HG03097 (cell line): ENCODE data around the gene INTS7.

Experiments used
- ATAC-seq: cut with Tn5 transposase; IDR thresholded peaks from one replicate; pipeline ENCODE4 v1.9.1; 2021; ENCODE audit not compliant: unreplicated experiment, low FRiP score

The INTS7 gene, protein sequence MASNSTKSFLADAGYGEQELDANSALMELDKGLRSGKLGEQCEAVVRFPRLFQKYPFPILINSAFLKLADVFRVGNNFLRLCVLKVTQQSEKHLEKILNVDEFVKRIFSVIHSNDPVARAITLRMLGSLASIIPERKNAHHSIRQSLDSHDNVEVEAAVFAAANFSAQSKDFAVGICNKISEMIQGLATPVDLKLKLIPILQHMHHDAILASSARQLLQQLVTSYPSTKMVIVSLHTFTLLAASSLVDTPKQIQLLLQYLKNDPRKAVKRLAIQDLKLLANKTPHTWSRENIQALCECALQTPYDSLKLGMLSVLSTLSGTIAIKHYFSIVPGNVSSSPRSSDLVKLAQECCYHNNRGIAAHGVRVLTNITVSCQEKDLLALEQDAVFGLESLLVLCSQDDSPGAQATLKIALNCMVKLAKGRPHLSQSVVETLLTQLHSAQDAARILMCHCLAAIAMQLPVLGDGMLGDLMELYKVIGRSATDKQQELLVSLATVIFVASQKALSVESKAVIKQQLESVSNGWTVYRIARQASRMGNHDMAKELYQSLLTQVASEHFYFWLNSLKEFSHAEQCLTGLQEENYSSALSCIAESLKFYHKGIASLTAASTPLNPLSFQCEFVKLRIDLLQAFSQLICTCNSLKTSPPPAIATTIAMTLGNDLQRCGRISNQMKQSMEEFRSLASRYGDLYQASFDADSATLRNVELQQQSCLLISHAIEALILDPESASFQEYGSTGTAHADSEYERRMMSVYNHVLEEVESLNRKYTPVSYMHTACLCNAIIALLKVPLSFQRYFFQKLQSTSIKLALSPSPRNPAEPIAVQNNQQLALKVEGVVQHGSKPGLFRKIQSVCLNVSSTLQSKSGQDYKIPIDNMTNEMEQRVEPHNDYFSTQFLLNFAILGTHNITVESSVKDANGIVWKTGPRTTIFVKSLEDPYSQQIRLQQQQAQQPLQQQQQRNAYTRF

DNA sequence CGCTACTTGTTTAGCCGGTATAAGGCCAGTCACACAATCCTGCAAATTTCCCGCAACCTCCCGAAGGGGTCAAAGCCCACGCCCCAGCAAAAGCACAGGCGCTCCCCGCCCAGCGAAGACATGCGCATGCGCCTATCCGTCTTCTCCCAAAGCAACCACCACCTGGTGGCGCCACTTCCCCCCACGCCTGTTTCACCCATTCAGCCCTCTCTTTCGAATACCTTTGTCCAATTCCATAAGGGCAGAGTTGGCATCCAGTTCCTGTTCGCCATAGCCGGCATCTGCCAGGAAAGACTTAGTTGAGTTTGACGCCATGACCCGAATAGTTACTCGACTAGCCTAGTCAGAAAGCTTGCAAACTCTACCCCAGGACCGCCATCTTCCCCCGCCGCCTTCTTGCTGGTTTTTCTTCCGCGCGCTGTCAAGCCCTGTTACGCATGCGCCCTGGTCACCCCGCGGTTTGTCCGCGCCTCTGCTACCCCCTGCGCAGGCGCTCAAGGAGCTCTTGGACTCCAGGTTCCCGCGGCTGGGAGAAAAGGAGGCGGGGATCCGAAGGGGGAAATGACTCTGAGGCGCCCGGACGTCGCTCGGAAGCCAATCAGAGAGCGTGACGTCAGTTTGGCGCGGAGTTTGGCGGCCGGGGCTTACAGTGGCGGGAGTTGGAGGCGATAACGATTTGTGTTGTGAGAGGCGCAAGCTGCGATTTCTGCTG is at the start of gene INTS7, which contains the start of gene DTL:
INTS7 (minus strand) TSS at position 435 of the 712 bp plus-strand sequence; CDS start at position 315, 120 bp downstream.
DTL (plus strand) TSS at position 626 of the 712 bp plus-strand sequence. CDS start 143 bp downstream, outside the sequence.
- peak; percentile 75 for ATAC-seq

DNA sequence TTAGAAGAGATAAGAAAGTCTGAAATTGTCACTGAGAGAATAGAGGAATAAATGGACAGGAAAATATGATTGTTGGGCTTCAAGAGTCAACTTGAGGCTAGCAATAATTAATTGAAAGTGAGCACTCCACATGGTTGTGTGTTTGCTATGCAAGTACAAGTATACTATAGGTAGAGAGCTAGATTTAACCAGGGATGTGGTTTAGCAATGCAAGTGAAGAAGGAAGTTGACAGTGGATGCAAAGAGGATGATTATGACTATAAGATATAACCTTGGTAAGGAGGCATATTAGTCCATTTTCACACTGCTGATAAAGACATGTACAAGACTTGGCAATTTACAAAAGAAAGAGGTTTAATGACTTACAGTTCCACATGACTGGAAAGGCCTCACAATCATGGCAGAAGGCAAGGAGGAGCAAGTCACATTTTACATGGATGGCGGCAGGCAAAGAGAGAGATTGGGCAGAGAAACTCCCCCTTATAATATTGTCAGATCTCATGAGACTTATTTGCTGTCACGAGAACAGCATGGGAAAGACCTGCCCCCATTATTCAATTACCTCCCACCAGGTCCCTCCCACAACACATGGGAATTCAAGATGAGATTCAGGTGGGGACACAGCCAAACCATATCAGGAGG is 47.5 kb upstream of the INTS7 start:
- ATAC-seq, result no peak

DNA sequence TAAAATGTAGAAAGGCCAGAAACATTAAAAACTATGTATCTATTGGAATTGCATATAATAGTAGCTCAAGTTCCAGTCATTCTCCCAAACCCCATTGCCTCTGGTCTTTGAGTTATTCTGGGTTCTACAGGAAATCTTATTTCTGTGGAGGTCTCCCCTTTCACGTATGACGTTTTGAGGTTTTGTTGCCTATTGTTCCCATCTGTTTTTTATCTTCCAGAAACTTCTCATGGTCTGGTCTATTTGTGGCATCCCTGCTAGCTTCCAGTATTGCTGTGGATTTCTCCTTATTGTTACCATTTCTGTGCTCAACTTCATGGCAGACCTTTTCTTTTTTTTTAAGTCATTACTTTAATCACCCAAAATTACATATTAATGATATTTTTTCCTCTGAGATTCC is 43.5 kb upstream of the INTS7 start:
- no peak for ATAC-seq

DNA sequence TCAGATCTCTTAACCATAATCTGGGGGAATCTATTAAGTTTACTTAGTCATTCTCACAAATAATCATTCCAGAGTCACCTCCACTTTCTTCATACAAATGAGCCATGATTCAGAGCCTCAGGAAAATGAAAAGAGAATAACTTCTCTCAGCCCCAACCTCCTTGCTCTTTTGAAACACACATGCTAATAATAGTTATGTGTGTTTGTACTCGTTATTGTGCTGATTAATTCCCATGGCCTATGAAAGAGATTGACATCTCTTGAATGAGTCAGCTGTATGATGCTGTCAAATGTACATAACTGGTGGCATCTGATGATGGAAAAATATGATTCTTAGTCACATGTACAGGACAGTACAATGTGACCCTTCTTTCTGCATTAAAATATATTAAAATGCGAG is 41.7 kb upstream of the INTS7 start:
- ATAC-seq, result no peak

DNA sequence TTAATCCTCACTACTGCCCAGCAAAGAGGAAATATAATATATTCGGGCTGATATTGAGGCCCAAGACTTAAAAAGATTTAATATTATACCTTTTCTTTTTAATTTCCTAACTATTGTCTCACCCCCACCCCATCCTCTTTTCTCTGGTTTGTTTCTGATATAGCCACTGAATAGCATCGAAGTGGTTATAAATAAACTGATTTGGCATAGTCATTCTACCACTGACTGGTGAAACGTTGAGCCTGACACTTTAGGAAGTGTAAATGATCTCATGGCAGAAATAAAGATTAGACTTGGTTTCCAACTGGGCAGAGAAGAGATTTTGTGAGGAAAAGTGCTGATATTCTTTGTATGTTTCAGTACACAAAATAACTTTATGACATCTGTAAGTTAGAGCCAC is 39.5 kb upstream of the INTS7 start:
- ATAC-seq, result no peak

DNA sequence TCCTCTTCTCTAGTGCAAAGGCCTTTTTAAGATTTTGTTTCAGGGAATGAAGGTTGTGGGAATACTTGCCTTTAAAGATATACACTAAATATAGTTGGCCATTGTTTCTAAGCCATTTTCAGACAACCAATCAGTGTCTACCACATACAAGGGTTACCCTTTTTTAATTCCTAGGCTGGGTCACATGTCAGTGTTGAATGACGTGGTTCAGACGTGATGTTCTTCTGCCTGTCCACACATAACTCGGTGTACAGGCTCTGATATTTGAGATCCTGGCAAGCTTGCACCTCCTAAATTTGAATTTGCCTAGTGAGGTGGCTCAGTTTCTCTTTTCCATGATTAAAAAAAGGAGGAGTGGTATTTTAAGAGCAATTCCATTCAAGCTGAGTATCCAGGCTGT is 39.0 kb upstream of the INTS7 start:
- ATAC-seq, result no peak

DNA sequence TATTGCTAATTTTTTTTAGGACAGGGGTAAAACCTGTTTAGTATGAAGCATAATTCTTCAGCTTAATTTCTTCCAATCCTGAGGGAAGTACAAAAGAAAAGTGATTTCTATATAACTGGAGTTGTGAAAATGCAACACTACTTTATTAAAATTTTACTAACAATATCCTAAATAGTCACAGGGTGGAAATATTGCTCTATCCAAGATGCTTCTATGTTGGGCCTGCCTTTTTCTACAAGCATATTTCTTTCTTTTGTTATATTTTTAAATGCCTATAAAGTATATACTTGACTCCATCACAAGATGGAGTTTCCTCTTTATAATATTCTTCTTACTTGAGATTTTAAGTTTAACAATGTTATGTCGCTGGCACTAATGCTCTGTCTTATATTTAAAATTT is 38.1 kb upstream of the INTS7 start:
- no peak for ATAC-seq

DNA sequence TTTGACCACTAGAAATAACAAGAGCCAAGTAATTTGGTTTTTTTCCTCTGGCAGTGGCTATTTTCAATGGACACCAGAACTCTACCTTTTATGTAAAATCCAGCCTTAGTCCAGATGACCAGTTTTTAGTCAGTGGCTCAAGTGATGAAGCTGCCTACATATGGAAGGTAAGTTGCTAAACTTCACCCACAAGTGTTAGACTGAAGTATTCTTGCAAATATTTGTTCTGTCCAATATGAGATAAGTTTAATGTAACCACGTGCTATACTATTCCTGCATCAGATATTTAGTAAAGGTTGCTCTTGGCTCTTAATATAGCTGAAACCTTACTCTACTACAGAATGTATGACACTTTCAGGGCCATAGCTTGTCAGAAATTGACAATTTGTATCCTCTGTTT is 36.7 kb upstream of the INTS7 start:
- ATAC-seq, result no peak

DNA sequence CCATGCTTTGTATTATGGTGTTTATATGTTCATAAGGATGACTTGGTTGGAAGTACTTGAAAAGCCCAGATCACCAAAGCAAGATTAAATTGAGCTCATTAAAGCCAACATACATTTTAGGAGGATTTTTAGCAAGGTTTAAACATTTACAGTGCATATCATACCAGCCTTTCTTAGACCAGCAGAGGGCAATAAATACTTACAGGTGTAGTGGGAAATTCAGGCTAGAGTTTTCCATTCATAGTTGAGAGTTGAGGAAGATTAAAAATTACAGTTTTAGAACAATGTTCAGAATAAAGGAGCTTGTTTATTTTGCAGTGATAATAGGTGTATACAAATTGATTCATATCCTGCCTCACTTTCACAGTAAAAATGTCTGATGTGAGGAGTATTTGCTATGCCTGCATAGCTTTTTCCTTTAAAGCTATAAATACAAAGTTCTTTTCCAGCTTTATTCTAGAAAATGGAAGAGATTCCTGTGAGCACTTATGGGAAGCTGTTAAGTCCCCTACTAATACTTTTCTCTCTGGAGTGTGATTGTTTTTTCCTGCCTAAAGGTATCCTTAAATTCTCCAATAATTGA is 35.5 kb upstream of the INTS7 start:
- ATAC-seq, result no peak

DNA sequence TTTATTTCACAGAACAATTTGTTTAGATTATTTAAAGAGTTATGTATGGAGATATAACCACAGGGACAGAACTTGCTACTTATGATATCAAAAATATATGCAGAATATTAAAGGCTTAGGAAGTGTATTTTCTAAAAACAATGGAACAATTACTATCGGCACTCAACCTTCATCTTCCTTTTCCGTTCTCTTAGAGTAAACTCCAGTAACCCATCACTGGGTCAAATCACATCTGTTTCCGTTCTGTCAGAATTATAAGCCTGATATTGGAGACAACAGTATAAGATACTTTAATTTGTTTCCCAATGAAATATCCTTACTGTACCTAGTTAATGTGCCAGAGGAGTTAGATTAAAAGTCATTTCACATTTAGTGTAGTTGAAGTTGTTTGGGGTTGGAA is 32.4 kb upstream of the INTS7 start:
- ATAC-seq, result no peak

DNA sequence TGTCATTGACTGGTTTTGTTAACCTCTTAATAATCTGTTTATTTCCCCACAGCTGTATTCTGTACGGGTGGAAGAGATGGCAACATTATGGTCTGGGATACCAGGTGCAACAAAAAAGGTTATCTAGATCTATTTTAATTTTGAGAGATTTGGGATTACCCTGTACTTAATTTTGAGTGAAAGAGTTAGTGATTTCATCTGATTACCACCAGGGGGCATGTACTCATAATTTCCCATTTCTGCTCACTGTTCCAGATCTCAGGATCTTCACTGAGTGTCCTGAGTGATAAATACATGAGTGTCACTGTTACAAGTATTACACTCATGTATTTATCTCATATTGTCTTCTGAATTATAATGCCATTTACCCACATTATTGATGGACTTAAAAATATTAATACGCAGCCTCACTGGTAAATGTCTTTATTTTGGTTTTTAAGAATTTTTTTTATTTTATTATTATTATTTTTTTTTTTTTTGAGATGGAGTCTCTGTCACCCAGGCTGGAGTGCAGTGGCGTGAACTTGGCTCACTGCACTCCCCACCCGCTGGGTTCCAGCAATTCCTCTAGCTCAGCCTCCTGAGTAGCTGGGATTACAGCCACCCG is 27.6 kb upstream of the INTS7 start:
- ATAC-seq, result no peak

DNA sequence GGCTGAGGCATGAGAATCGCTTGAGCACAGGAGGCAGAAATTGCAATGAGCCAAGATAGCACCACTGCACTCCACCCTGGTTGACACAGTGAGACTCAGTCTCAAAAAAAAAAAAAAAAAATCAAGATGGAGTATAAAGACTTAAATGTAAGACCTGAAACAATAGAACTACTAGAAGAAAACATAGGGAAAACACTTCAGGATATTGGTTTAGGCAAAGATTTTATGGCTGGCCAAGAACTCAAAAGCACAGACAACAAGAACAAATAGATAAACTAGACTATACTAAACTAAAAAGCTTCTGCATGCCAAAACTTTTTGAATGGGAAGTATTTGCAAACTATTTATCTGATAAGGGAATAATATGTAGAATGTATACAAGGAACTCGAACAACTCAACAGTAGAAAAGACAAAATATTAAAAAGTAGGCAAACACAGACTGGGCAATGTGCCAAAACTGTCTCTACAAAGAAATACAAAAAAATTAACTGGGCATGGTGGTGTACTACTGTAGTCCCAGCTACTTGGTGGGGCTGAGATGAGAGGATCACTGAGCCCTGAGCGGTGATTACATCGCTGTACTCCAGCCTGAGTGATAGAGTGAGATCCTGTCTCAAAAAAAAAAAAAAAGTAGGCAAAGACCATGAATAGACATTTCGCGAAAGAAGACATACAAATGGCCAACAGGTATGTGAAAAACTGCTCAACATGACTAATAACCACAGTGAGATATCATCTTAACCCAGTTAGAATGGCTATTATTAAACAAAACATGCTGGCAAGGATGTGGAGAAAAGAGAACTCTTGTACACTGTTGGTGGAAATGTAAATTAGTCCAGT is 25.5 kb upstream of the INTS7 start:
- ATAC-seq, result no peak

DNA sequence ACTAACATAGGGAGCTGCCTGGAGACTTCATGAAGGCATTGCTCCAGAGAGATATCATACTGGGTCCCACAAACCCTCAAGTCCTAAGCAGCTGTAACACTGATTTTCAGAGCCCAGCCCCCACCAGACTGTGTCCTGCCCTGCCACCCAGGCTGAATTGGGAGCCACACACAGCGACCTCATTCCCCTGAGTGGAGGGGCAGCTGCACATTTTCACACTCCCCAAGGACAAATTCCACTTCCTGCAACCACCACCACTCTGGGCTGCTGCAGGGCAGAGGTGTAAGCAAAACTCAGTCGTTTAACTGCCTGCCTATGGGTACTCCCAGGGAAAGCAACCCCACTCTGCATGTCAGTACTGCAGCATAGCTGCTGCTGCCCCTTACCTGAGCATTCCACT is 20.0 kb upstream of the INTS7 start:
- ATAC-seq, result no peak

DNA sequence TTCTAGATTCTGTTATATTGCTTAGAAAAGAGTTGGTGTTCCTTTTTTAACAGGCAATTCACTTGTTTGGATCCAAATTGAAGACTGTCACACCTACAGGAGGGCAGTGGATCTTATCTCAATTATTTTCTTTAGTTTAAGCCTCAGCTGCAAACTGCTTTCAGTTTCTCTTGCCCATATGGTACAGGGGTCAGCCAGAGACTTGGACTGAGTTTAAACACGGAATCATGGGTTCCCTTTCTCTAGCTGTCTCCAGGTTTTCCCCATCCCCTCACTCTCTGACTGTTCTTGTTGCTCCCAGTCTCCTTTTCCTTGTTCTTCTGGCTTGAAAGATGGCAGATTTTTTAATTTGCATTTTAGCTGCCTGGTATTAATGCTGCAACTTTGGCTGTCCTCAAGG is 18.6 kb upstream of the INTS7 start:
- ATAC-seq, result no peak

DNA sequence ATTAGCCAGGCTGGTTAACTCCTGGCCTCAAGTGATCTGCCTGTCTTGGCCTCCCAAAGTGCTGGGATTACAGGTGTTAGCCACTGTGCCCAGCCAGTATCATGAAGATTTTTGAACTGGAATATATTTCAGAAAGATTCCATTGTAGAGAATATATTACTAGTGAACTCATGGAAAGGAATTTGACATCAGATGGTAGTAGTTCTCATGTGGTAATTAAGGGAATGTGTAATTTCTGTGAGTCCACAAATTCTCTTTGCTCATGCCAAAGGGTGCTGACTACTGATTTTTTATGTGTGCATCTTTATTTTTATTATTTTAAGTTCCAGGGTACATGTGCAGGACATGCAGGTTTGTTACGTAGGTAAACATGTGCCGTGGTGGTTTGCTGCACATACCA is 10.6 kb upstream of the INTS7 start:
- no peak for ATAC-seq

DNA sequence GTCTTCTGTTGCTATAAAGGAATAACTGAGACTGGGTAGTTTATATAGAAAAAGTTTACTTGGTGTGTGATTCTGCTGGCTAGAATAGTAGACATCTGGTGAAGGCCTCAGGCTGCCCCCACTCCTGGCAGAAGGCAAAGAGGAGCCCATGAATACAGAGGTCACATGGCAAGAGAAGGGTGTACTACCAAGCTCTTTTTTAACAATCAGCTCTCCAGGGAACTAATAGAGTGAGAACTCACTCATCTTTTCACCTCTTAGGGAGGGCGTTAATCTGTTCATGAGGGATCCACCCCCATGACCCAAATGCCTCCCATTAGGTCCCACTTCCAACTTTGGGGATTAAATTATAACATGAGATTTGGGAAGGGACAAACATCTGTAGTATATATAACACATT is 9.5 kb upstream of the INTS7 start:
- ATAC-seq, result no peak

DNA sequence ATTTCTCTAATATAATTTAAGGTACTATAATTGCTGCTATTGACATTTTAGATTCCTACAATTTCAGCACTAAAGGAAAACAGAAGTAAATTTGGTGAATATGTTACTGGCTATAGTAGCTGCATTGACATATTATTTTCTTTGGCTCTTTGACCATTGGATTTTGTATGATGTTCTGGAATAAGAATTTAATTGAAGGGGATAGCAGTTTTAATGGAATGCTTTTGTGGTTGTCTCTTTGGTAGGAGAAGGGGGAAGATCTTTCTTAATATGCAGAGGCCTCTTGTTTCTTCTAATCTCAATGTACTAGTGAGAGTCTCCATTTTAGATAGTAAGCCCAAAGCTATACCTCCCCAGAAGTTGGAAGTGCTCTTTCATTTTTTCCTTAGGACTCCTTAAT is 7.1 kb upstream of the INTS7 start:
- no peak for ATAC-seq

DNA sequence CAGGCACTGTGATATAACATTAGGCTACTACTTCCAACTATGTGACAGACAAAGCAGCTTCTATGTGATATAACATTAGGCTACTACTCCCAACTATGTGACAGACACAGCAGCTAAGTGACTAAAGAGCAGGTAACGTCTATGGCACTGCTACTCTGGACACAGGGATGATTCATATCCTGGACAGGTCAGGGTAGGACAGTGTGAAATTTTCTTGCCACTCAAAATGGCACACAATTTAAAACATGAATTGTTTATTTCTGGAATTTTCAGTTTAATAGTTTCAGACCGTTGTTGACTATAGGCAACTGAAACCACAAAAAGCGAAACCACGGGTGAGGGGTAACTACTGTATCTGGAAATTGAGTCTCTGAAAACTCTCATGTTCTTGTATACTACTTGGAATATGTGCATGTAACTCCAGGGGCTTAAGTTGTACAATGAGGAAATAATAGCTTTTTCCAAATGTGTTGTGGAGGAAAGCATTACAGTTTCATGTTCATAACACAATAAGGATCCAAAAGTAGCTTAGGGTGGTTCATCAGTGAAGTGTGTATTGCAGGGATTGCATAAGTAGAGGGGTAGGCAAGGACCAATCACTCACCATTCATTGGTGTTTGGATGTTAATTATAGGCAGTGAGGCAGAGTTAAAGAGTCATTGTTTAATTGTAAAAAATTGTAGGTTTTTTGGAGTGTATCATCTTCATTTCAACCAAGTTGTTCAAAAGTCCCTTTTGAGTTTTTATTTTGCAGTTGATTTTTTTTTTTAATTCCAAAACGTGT is 5.5 kb upstream of the INTS7 start:
- no peak for ATAC-seq
